SH-SY5Y (cell line): ENCODE data around the gene VSX1.

Experiments used
- GATA2 ChIP-seq: IDR thresholded peaks from 2 replicates; pipeline ENCODE4 v1.6.1; 2011; ENCODE audit warnings: mild to moderate bottlenecking, low read depth, low read length
- GATA3 ChIP-seq: IDR thresholded peaks from 2 replicates; pipeline ENCODE4 v1.6.1; 2011; ENCODE audit warnings: low read depth, mild to moderate bottlenecking, low read length, moderate library complexity

The VSX1 gene

GRCh38 chr20:25100914-25101313, 19.0 kb upstream of the VSX1 start:
- TF ChIP-seq GATA3: no peak
- TF ChIP-seq GATA2: no peak

DNA sequence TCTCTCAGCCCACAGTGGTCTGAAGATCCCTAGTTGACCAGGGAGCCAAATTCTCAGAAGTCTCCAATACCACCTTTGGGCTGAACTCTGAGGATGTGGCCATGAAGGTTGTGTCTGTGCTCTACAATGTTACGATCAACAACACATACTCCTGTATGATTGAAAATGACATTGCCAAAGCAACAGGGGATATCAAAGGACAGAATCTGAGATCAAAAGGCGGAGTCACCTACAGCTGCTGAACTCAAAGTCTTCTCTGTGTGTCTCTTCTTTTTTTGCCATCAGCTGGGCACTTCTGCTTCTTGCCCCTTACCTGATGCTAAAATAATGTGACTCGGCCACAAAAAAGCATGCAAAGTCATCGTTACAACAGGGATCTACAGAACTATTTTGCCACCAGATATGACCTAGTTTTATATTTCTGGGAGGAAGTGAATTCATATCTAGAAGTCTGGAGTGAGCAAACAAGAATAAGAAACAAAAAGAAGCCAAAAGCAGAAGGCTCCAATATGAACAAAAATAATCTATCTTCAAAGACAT, 17.7 kb upstream of the VSX1 start:
- TF ChIP-seq GATA2 (no peak), GATA3 (no peak)

- TF ChIP-seq GATA2: no peak
- no peak for TF ChIP-seq GATA3
Observed at GRCh38 chr20:25097498-25097897, 15.6 kb upstream of the VSX1 start.

- TF ChIP-seq GATA3: no peak
- TF ChIP-seq GATA2: no peak
Observed at GRCh38 chr20:25090492-25091429, 8.8 kb upstream of the VSX1 start.

DNA sequence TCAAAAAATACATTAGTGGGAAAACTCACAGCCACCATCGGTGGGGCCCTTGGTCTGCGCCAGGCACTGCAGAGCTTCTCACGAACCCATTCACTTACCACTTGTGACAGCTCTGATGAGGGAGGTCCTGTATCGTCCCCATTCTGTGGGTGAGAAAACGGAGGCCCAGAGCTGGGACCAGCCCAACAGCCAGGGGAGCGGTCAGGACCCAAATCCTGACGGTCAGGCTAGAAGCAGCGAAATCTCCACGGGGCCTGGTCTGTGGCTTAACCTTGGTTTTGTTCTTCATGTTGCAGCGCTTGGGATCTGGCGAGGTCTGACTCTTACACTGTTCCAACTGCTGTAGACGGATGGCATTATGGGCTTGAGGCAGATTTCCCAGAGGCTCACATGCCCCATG, 7.7 kb upstream of the VSX1 start:
- TF ChIP-seq GATA3: no peak
- no peak for TF ChIP-seq GATA2

DNA sequence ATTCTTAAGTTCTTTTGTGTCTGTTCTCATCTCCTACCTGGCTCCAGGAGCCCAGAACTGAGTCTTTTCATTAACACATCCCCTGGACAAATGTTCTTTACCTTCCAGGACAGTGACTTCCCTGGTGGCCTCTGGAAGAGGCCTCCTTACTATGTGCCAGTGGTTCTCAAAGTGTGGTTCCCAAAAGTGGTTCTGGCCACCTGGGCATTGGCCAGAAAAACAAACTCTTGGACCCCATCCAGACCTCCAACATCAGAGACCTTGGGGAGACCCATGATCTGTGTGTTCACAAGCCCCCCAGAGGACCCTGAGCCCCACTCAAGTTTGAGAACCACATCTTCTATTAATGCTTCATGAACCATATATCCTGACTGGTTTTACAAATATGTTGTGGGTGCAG, 7.2 kb upstream of the VSX1 start:
- TF ChIP-seq GATA3 (no peak), GATA2 (no peak)

DNA sequence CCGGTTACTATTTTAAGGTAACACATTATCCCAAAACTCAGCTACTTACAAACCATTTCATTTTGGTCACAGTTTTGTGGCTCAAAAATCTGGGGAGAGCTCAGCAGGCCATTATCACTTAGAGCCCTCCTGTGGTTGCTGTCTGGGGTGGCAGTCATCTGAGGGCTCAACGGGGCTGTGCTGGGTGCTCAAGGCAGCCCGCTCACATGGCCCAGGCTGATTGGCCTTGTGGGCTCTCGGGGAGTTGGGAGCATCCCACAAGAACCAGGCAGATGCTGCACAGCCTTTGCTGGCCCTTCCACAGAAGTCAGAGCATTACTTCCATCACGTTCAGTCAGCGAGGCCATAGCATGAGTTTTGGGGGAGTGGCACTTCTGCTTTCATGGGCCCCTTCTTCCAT, 6.3 kb upstream of the VSX1 start:
- no peak for TF ChIP-seq GATA2
- TF ChIP-seq GATA3: no peak

DNA sequence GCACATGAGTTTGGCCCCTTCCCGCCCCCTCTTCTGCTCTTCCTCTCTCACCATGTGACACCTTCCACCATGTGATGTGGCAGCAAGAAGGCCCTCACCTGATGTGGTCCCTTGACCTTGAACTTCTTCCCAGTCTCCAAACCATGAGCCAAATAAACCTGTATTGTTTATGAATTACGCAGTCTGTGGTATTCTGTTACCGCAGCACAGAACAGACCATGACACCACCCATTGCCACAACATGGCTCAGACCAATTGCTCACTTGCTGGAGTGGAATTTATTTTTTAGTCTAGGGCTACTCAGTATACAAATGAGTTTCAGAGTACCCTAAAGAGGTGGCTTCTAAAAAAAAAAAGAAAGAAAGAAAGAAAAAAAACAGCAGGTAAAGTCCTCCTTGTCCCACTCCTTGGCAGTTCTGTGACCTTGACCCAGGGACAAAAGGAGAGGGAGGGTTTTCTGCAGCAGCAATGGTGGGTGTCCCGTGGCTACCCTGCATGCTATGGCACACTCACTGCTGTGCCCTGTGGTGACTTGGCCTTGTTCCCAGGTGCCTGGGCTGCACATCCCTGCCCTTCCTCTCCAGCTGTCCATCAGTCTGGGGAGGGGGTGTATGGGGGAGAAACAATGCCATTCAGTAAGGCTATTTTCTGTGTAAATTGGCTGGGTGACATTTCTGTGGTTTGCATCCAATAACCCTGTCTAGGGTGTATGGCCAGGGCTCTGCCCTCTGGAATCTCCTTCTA, 5.4 kb upstream of the VSX1 start:
- TF ChIP-seq GATA2 (no peak), GATA3 (no peak)

DNA sequence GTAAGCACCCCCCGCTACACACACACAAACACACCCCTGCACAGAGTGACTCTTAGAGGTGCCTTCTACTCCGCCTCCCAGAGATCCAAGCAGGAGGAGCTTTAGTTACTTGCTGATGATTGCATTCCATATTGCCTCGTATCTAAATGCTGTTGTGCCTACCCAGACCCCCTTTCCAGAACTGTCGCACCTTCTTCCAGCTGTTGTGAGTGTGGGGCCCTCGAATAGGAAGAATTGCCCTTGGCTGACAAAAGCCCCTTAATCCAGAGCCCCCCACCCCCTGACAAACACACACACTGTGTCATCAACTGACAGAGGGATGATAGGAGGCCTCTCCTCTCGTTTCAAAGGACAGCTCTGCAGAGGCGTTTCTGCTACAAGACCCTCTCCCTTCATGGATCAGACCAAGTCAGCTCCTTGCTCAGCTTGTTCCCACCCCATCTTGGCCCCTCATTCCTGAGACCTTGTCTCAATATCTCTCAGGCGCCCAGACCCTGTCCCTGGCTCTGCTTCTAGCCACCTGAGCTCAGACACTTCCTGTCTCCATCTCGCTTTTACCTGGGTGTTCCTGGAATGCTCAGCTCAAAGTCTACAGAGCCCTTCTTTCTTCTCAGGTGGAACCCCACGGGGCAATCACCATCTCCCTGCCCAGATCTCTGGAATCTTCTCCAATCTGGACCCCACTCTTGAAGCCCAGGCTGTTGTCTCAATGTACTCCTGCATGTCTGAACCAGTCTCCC, 4.0 kb upstream of the VSX1 start:
- TF ChIP-seq GATA2: no peak
- TF ChIP-seq GATA3: no peak

DNA sequence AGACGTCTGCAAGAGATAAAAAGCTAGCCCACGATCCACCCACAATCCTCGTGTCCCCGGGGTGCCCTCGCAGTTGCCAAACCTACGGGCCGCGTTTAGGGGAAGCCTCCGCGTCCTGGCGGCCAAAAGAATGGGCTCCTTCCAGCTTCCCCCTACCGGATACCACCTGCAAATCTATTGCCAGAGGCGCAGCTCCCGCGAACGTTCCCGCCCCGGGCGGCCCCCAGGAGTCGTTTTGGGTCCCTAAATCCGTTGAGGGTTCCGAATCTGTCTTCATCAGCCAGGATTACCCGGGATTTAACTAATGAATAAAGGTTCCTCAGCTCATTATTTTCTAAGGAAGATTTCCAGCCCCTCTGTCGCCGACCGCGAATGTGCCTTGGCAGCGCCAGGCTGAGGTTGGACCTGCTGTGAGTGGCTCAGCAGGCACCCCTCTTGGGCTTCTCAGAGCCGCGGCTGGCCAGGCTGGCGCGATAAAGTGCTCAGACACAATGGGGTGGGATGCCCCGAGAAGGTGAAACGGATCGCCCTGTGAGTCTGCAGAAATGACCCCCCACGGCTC, 2.8 kb upstream of the VSX1 start:
- TF ChIP-seq GATA2 (no peak), GATA3 (no peak)

DNA sequence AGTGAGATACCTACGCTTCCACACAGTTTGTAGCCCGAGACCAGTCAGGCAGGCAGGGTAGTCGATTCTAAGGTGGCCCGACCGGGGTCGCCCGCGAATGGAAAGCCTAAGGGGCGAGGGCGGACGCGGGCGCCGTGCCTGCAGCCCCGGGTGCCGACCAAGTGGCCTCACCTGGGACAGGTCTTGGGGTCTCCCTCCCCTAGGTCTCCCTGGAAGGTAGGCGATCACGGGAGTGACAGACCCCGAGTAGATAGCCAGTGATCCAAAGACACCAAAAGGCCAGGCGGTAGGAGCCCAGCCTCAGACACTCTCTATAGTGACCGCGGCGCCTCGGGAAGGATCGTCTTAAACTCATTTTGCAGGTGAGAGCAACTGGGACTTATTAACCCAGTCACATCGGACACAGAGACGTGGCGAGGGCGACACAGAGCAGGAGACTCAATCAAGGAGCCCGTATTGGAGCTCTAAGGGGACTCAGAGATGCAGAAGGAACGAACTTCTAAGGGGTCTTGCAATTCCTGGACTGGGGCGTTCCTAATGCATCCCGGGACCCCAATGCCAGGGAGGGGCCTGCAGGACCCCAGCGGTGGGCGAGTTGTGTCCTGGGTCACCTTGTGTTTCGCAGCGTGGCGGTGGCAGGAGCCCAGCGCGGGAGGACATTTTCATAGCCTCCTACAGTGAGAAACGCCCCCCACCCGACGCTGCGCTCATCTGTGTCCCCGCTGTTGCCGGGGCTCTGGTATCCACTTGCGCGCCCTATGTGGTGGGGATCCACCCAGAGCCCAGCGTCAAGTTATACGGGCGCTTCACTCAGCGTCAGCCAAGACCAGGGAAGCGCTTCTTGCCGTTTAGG, 2.1 kb upstream of the VSX1 start:
- TF ChIP-seq GATA3 (no peak), GATA2 (no peak)

DNA sequence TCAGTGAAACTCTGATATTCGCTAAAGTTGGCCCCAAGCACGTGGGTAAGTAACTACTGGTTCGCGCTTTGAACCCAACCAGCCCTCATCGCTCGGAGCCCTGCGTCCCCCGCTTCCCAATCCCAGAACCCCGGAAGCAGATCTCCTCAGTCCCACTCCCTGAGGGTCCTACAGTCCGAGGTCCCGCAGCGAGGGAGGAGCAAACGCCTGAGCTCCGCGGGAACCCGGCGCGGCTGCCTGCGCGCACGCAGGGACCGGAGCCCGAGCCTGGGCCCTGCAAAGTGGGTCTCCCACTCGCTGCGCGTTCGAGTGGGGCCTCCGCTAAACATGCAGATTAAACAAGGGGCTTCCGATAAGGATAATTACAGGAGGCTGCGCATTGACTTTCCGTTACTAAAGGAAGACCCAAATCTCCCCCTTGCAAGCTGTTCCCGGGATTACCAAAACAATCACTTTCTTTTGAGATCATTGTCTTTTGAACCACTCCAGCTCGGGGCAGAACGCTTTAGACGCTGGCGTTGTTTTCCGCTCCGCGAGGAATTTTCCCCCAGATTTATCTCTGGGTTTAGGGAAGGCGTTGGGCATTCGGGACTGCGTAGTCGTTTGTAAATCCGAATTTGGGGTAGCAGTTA, 1.3 kb upstream of the VSX1 start:
- TF ChIP-seq GATA2: no peak
- no peak for TF ChIP-seq GATA3
